Measurements from ENCODE around the gene SYNCRIP. TPM values are rescaled to one million over a fixed set of nuclear protein-coding genes. Genes with fewer than 3 reads are reported as not detected.

The SYNCRIP gene
- total RNA-seq, 1 experiment from 2014 or later, result 103 TPM

DNA sequence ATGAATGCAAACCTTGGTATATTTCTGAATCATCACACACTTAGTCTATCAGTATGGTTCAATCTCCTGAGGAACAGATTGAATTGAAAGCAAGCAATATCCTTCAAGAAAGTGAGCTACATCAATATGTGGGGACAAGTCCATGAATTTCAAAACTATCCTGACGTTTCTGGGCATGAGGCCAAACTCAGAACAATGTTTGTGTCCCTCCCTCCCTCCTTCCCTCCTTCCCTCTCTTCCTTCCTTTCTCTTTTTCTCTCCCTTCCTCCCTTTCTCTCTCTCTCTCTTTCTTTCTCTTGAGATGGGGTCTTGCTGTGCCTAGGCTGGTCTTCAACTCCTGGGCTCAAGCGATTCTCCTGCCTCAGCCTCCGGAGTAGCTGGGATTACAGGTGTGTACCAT is 27.9 kb upstream of the SYNCRIP start:
- Histone ChIP-seq H3K4me1 (replicated peaks; ENCODE audit: insufficient read depth) (peaks cover 3% of the 10 kb centered on the region; the same call in 1 of the 2 replicates), H3F3A (ENCODE audit: insufficient read depth, low read depth) (peaks cover 49% of the 10 kb centered on the region), H3K79me2 (ENCODE audit: low read depth) (peaks cover 19% of the 10 kb centered on the region), H3K4me2 (no peak overlapping the region), H2AFZ (no peak overlapping the region), H4K20me1 (ENCODE audit: insufficient read depth) (peaks cover 5% of the 10 kb centered on the region), H3K27me3 (ENCODE audit: insufficient read depth, low read depth) (no peaks in the 10 kb centered on the region), H3K36me3 (ENCODE audit: low read depth) (peaks cover 12% of the 10 kb centered on the region; the same call in 1 of the 2 replicates), H3K9me2 (ENCODE audit: insufficient read depth) (no peaks in the 10 kb centered on the region; the same call in 1 of the 2 replicates), H3K27ac (0 out of 2 replicates have a peak overlapping the region, but pooled peaks have one; percentile 29), H3K9me3 (ENCODE audit: insufficient read depth, low read depth) (no peaks in the 10 kb centered on the region), H3K4me3 (no peak overlapping the region)
- intact Hi-C loops (cut with micrococcal nuclease; ENCODE audit: unreplicated experiment), result no loop called here
- ChIA-PET POLR2A (ENCODE audit: unreplicated experiment) (interaction anchor here (0.6 to 0.7 kb wide), 3 partner anchors 28 to 517 kb away, joined by 4 to 5 read pairs (median 4); partner anchors contain the start of gene SYNCRIP), CTCF (no interaction called here)
- no peak for DNase-seq
- no peak for TF ChIP-seq EZH2 (IDR thresholded peaks at IDR 0.05; ENCODE audit: low read depth)
- TF ChIP-seq, protein P1, sequence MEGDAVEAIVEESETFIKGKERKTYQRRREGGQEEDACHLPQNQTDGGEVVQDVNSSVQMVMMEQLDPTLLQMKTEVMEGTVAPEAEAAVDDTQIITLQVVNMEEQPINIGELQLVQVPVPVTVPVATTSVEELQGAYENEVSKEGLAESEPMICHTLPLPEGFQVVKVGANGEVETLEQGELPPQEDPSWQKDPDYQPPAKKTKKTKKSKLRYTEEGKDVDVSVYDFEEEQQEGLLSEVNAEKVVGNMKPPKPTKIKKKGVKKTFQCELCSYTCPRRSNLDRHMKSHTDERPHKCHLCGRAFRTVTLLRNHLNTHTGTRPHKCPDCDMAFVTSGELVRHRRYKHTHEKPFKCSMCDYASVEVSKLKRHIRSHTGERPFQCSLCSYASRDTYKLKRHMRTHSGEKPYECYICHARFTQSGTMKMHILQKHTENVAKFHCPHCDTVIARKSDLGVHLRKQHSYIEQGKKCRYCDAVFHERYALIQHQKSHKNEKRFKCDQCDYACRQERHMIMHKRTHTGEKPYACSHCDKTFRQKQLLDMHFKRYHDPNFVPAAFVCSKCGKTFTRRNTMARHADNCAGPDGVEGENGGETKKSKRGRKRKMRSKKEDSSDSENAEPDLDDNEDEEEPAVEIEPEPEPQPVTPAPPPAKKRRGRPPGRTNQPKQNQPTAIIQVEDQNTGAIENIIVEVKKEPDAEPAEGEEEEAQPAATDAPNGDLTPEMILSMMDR (conservative IDR thresholded peaks at IDR 0.05), result no peak
- no TSS peak for BruUV-seq (replicated peaks)

DNA sequence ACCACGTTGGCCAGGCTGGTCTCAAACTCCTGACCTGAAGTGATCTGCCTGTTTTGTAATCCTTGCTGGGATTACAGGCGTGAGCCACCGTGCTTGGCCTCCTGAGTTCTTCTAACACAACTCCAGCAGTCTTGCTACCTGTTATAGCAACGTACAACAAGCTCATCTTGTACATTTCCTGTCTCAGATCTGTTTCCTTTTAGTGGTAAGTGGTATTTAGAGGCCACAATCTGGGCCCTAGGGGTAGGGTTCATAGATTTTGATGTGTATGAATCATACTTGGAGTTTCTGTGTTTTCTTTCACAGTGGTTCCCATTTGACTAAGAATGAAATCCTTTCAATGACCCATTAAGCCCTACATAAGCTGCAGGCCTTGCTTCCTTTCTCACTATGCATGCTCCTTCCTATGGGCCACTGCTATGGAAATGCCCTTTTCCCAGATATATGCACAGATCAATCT is 27.1 kb upstream of the SYNCRIP start:
- ChIA-PET POLR2A (ENCODE audit: unreplicated experiment) (interaction anchor here (0.8 kb wide), 1 partner anchor 25 kb away, joined by 3 read pairs; no protein-coding TSS in a partner anchor), CTCF (no interaction called here)
- Histone ChIP-seq H3K36me3 (ENCODE audit: low read depth) (peaks cover 5% of the 10 kb centered on the region; the same call in 1 of the 2 replicates), H3K4me1 (replicated peaks; ENCODE audit: insufficient read depth) (no peaks in the 10 kb centered on the region), H4K20me1 (ENCODE audit: insufficient read depth) (no peaks in the 10 kb centered on the region), H3K4me2 (no peak overlapping the region), H3K27me3 (ENCODE audit: insufficient read depth, low read depth) (no peaks in the 10 kb centered on the region), H3K9me3 (ENCODE audit: insufficient read depth, low read depth) (no peaks in the 10 kb centered on the region), H3K27ac (peak overlapping the region; percentile 29; the same call in 1 of the 2 replicates), H3K79me2 (ENCODE audit: low read depth) (peaks cover 11% of the 10 kb centered on the region), H3F3A (ENCODE audit: insufficient read depth, low read depth) (peaks cover 41% of the 10 kb centered on the region), H3K9me2 (ENCODE audit: insufficient read depth) (no peaks in the 10 kb centered on the region; the same call in 1 of the 2 replicates), H2AFZ (no peak overlapping the region), H3K4me3 (no peak overlapping the region)
- DNase-seq, result peak in 1 of 2 experiments; percentile 52
- intact Hi-C loops (cut with micrococcal nuclease; ENCODE audit: unreplicated experiment), result no loop called here
- BruUV-seq (replicated peaks), result no TSS peak
- TF ChIP-seq, protein P1 (conservative IDR thresholded peaks at IDR 0.05), result no peak
- no peak for TF ChIP-seq EZH2 (IDR thresholded peaks at IDR 0.05; ENCODE audit: low read depth)

DNA sequence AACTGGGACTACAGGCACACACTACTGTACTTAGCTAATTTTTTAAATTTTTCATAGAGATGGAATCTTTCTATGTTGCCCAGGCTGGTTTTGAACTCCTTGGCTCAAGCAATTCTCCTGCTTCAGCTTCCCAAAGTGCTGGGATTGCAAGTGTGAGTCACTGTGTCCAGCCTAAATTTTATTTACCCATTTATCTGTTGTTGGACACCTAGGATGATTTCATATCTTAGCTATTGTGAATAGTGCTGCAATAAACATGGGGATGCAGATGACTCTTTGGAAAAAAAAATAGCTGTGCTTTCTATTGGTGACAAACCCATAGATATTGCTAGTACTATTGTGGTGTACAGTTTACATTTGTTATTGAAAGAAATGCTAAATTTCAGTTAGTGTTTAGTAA is 19.6 kb upstream of the SYNCRIP start:
- intact Hi-C loops (cut with micrococcal nuclease; ENCODE audit: unreplicated experiment), result no loop called here
- no peaks in the 10 kb centered on the region for H3K9me3 ChIP-seq (ENCODE audit: insufficient read depth, low read depth)
- H2AFZ ChIP-seq, result no peak overlapping the region
- H3K4me3 ChIP-seq, result no peak overlapping the region
- no peaks in the 10 kb centered on the region for H3K27me3 ChIP-seq (ENCODE audit: insufficient read depth, low read depth)
- DNase-seq, result no peak
- no peak overlapping the region for H3K27ac ChIP-seq
- H3K9me2 ChIP-seq (ENCODE audit: insufficient read depth), result no peaks in the 10 kb centered on the region
- TF ChIP-seq, protein P1 (conservative IDR thresholded peaks at IDR 0.05), result no peak
- no peak for TF ChIP-seq EZH2 (IDR thresholded peaks at IDR 0.05; ENCODE audit: low read depth)
- no TSS peak for BruUV-seq (replicated peaks)
- no peaks in the 10 kb centered on the region for H3K79me2 ChIP-seq (ENCODE audit: low read depth)
- no peaks in the 10 kb centered on the region for H3K36me3 ChIP-seq (ENCODE audit: low read depth)
- POLR2A ChIA-PET (ENCODE audit: unreplicated experiment), result no interaction called here
- CTCF ChIA-PET, result no interaction called here
- H3K4me1 ChIP-seq (replicated peaks; ENCODE audit: insufficient read depth), result no peaks in the 10 kb centered on the region
- H3K4me2 ChIP-seq, result no peak overlapping the region
- H4K20me1 ChIP-seq (ENCODE audit: insufficient read depth), result no peaks in the 10 kb centered on the region
- H3F3A ChIP-seq (ENCODE audit: insufficient read depth, low read depth), result no peaks in the 10 kb centered on the region
